Vagina (tissue), 2 donors: ENCODE measurements around the gene KL.

Experiments
- POLR2A ChIP-seq, 2 donors: fragments of 450-650 bp; IDR thresholded peaks; one replicate each; pipeline ENCODE4 v1.6.1; 2017; ENCODE audit warnings: antibody characterized with exemption in 2 of 2, mild to moderate bottlenecking in 2 of 2, moderate library complexity in 2 of 2
- TF ChIP-seq, protein P1 (sequence below), 3 experiments: fragments of 450-650 bp in 2 of 3; fragments of 200-600 bp in 1 of 3; sonication (generic) in 1 of 3; IDR thresholded peaks; one replicate each; pipeline ENCODE4 v1.5.1; 2017 to 2019; ENCODE audit warnings: antibody characterized with exemption in 3 of 3, mild to moderate bottlenecking in 2 of 3, moderate library complexity in 2 of 3

GRCh38 chr13:33011828-33012470, 4.3 kb upstream of the KL start:
- TF ChIP-seq, protein P1, sequence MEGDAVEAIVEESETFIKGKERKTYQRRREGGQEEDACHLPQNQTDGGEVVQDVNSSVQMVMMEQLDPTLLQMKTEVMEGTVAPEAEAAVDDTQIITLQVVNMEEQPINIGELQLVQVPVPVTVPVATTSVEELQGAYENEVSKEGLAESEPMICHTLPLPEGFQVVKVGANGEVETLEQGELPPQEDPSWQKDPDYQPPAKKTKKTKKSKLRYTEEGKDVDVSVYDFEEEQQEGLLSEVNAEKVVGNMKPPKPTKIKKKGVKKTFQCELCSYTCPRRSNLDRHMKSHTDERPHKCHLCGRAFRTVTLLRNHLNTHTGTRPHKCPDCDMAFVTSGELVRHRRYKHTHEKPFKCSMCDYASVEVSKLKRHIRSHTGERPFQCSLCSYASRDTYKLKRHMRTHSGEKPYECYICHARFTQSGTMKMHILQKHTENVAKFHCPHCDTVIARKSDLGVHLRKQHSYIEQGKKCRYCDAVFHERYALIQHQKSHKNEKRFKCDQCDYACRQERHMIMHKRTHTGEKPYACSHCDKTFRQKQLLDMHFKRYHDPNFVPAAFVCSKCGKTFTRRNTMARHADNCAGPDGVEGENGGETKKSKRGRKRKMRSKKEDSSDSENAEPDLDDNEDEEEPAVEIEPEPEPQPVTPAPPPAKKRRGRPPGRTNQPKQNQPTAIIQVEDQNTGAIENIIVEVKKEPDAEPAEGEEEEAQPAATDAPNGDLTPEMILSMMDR (IDR thresholded peaks at IDR 0.05), result no peak
- no peak for TF ChIP-seq POLR2A (IDR thresholded peaks at IDR 0.05)
